ENCODE measurements around the gene DAB2IP.

The DAB2IP gene

DNA sequence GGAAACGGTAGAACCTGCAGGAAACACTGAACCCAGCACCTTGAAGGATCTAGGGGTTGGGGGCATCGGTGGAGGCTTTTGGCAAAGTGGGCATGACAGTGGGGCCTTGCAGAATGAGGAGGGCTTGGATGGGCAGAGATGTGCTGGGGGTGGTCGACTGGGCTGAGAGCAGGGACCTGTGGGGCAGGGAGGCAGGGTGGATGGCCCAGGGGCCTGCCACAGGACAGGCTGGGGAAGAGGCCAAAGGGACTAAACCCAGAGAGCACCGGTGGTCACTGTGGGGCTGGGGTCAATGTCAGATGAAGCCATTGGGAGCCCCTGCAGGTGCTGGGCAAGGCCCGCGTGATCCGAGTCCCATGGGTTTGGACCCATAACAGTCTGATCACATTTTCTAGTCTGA, 175.3 kb downstream of the DAB2IP start:
- Histone ChIP-seq H3K9me3 (ENCODE audit: control insufficient read depth, insufficient read depth, low read length) (no peaks in the 10 kb centered on the region), H4K20me1 (ENCODE audit: control insufficient read depth, insufficient read depth, low read depth, low read length) (no peaks in the 10 kb centered on the region), H3K4me1 (ENCODE audit: control insufficient read depth, low read length) (peaks cover 7% of the 10 kb centered on the region), H3K36me3 (ENCODE audit: control insufficient read depth, low read length) (no peaks in the 10 kb centered on the region), H3K4me2 (ENCODE audit: low read length) (no peak overlapping the region), H3K27ac (ENCODE audit: low read depth, low read length) (no peak overlapping the region), H3F3A (ENCODE audit: control insufficient read depth, insufficient read depth) (no peaks in the 10 kb centered on the region), H3K79me2 (ENCODE audit: control insufficient read depth, low read length) (no peaks in the 10 kb centered on the region), H3K27me3 (ENCODE audit: control insufficient read depth, low read length) (no peaks in the 10 kb centered on the region), H3K9me2 (replicated peaks; ENCODE audit: control insufficient read depth, low read length) (no peaks in the 10 kb centered on the region), H3K4me3 (ENCODE audit: low read length) (no peak overlapping the region)
- TF ChIP-seq EZH2phosphoT487 (IDR thresholded peaks at IDR 0.05; ENCODE audit: borderline replicate concordance, low read length) = no peak

DNA sequence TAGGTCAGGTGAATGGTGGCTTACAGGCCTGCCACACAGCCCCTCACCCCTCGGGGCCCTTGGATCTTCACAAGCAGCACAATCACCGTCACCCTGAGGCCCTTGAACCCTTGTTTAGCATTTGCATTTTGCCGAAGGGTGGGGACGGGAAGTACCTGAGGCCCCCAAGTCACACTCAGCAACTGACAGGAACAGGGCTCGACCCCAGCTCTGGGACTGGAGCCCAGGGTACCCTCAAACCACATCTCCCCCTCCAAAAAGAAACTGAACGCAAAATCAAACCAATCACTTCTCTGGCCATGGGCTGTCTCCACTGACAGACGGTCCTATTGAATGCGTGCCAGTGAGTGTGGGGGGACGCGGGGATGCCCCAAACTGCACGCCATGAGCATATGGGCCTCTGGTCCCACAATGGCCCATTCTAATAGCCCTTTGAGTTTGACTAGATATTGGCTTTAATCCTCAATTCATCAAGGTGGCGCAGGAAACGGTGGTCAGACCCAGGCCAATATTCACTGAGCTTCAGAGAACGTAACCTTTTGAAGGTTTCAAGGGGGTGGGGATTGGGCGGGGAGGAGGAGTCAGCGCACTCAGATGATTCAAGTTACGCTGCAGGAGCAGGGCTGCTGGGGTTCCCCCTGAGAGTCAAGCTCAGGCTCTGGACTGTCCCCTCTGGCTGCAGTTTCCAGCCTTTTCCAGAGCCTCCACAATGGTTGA, 176.0 kb downstream of the DAB2IP start:
- H4K20me1 ChIP-seq (ENCODE audit: control insufficient read depth, insufficient read depth, low read depth, low read length) = no peaks in the 10 kb centered on the region
- H3K27me3 ChIP-seq (ENCODE audit: control insufficient read depth, low read length) = no peaks in the 10 kb centered on the region
- no peak overlapping the region for H3K4me3 ChIP-seq (ENCODE audit: low read length)
- no peaks in the 10 kb centered on the region for H3K36me3 ChIP-seq (ENCODE audit: control insufficient read depth, low read length)
- no peak overlapping the region for H3K4me2 ChIP-seq (ENCODE audit: low read length)
- no peak overlapping the region for H3K27ac ChIP-seq (ENCODE audit: low read depth, low read length)
- H3K4me1 ChIP-seq (ENCODE audit: control insufficient read depth, low read length) = peaks cover under 1% of the 10 kb centered on the region; the same call in 1 of the 2 replicates
- no peaks in the 10 kb centered on the region for H3K79me2 ChIP-seq (ENCODE audit: control insufficient read depth, low read length)
- H3F3A ChIP-seq (ENCODE audit: control insufficient read depth, insufficient read depth) = no peaks in the 10 kb centered on the region
- H3K9me2 ChIP-seq (replicated peaks; ENCODE audit: control insufficient read depth, low read length) = no peaks in the 10 kb centered on the region
- H3K9me3 ChIP-seq (ENCODE audit: control insufficient read depth, insufficient read depth, low read length) = no peaks in the 10 kb centered on the region
- TF ChIP-seq EZH2phosphoT487 (IDR thresholded peaks at IDR 0.05; ENCODE audit: borderline replicate concordance, low read length) = no peak
- TF ChIP-seq, protein P1, sequence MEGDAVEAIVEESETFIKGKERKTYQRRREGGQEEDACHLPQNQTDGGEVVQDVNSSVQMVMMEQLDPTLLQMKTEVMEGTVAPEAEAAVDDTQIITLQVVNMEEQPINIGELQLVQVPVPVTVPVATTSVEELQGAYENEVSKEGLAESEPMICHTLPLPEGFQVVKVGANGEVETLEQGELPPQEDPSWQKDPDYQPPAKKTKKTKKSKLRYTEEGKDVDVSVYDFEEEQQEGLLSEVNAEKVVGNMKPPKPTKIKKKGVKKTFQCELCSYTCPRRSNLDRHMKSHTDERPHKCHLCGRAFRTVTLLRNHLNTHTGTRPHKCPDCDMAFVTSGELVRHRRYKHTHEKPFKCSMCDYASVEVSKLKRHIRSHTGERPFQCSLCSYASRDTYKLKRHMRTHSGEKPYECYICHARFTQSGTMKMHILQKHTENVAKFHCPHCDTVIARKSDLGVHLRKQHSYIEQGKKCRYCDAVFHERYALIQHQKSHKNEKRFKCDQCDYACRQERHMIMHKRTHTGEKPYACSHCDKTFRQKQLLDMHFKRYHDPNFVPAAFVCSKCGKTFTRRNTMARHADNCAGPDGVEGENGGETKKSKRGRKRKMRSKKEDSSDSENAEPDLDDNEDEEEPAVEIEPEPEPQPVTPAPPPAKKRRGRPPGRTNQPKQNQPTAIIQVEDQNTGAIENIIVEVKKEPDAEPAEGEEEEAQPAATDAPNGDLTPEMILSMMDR (IDR thresholded peaks at IDR 0.05; ENCODE audit: low read depth, low read length, poor library complexity, severe bottlenecking) = no peak

DNA sequence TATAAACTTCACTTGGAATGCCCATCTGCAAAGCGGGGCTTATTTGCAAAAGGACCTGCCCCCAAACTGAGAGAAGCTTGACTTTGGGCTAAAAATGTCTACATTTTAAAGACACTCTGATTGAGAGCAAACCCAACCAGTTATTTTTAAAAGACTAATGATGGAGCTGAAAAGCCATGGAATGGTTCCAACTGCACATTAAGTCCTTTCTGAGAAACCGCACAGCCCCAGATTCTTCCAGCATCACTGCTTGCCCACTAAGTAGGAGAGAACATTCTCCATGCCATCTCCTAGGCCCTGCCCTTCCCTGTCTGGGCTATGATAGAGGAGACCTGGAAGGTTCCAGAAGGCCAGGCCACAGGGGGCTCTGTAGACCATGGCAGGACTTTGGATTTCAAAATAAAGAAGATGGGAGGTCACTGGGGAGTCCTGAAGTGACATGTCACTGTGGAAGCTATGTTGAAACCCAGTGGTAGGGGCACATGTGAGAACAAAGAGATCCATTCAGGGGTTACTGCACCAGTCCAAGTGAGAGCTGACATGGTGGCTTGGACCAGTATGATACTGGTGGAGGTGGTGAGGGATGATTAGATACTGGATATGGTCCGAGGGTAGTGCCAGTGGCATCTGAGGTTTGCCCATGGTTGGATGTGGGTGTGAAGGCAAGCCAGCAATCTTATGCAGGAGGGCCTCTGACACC, 179.2 kb downstream of the DAB2IP start:
- Histone ChIP-seq H3K79me2 (ENCODE audit: control insufficient read depth, low read length) (no peaks in the 10 kb centered on the region), H3K9me3 (ENCODE audit: control insufficient read depth, insufficient read depth, low read length) (no peaks in the 10 kb centered on the region), H3F3A (ENCODE audit: control insufficient read depth, insufficient read depth) (no peaks in the 10 kb centered on the region), H3K9me2 (replicated peaks; ENCODE audit: control insufficient read depth, low read length) (no peaks in the 10 kb centered on the region), H3K4me3 (ENCODE audit: low read length) (no peak overlapping the region), H3K27ac (ENCODE audit: low read depth, low read length) (no peak overlapping the region), H3K4me2 (ENCODE audit: low read length) (no peak overlapping the region), H3K27me3 (ENCODE audit: control insufficient read depth, low read length) (no peaks in the 10 kb centered on the region), H3K4me1 (ENCODE audit: control insufficient read depth, low read length) (no peaks in the 10 kb centered on the region), H3K36me3 (ENCODE audit: control insufficient read depth, low read length) (no peaks in the 10 kb centered on the region), H4K20me1 (ENCODE audit: control insufficient read depth, insufficient read depth, low read depth, low read length) (no peaks in the 10 kb centered on the region)
- TF ChIP-seq EZH2phosphoT487 (IDR thresholded peaks at IDR 0.05; ENCODE audit: borderline replicate concordance, low read length) = no peak
- TF ChIP-seq, protein P1 (IDR thresholded peaks at IDR 0.05; ENCODE audit: low read depth, low read length, poor library complexity, severe bottlenecking) = no peak

- TF ChIP-seq, protein P1 (IDR thresholded peaks at IDR 0.05; ENCODE audit: low read depth, low read length, poor library complexity, severe bottlenecking) = no peak
- TF ChIP-seq EZH2phosphoT487 (IDR thresholded peaks at IDR 0.05; ENCODE audit: borderline replicate concordance, low read length) = no peak
- Histone ChIP-seq H3K9me2 (replicated peaks; ENCODE audit: control insufficient read depth, low read length) (no peaks in the 10 kb centered on the region), H3K27ac (ENCODE audit: low read depth, low read length) (no peak overlapping the region), H3K36me3 (ENCODE audit: control insufficient read depth, low read length) (no peaks in the 10 kb centered on the region), H3F3A (ENCODE audit: control insufficient read depth, insufficient read depth) (no peaks in the 10 kb centered on the region), H3K4me3 (ENCODE audit: low read length) (no peak overlapping the region), H4K20me1 (ENCODE audit: control insufficient read depth, insufficient read depth, low read depth, low read length) (no peaks in the 10 kb centered on the region), H3K27me3 (ENCODE audit: control insufficient read depth, low read length) (no peaks in the 10 kb centered on the region), H3K79me2 (ENCODE audit: control insufficient read depth, low read length) (no peaks in the 10 kb centered on the region), H3K9me3 (ENCODE audit: control insufficient read depth, insufficient read depth, low read length) (no peaks in the 10 kb centered on the region), H3K4me2 (ENCODE audit: low read length) (no peak overlapping the region), H3K4me1 (ENCODE audit: control insufficient read depth, low read length) (no peaks in the 10 kb centered on the region)
These were observed 180.4 kb downstream of the DAB2IP start for GRCh38 chr9:121831869-121832268.
